T-helper 2 cell treated with Interferon-gamma antibody and Interleukin-4, amounts not matched to agents 5 μg/mL and 100 μg/mL, for 36 hours (primary cell): ENCODE measurements around the gene KRTAP10-5.
"Not testable (repeated sequence)": the region's sequence is repeated elsewhere in the genome, so short reads cannot be mapped to it uniquely, and the experiment has no call there.

Source experiments
- DNase-seq: peaks from one replicate; pipeline ENCODE4 v3.0.0; 2021; ENCODE audit warnings: low spot score
- H3K27ac Mint-ChIP-seq: one replicate; pipeline ENCODE4 v1.8.0; 2021; ENCODE audit warnings: mild to moderate bottlenecking, mixed read lengths
- H3K27me3 Mint-ChIP-seq: one replicate; pipeline ENCODE4 v1.8.0; 2021; ENCODE audit warnings: low read depth, mixed read lengths
- H3K36me3 Mint-ChIP-seq: one replicate; pipeline ENCODE4 v1.8.0; 2021; ENCODE audit warnings: low read depth, mixed read lengths
- H3K4me1 Mint-ChIP-seq: one replicate; pipeline ENCODE4 v1.8.0; 2021; ENCODE audit warnings: low read depth, mixed read lengths
- H3K4me3 Mint-ChIP-seq: one replicate; pipeline ENCODE4 v1.8.0; 2022; ENCODE audit warnings: mild to moderate bottlenecking, moderate library complexity, mixed read lengths
- H3K9me3 Mint-ChIP-seq: one replicate; pipeline ENCODE4 v1.8.0; 2021; ENCODE audit warnings: mixed read lengths

KRTAP10-5 gene

DNA sequence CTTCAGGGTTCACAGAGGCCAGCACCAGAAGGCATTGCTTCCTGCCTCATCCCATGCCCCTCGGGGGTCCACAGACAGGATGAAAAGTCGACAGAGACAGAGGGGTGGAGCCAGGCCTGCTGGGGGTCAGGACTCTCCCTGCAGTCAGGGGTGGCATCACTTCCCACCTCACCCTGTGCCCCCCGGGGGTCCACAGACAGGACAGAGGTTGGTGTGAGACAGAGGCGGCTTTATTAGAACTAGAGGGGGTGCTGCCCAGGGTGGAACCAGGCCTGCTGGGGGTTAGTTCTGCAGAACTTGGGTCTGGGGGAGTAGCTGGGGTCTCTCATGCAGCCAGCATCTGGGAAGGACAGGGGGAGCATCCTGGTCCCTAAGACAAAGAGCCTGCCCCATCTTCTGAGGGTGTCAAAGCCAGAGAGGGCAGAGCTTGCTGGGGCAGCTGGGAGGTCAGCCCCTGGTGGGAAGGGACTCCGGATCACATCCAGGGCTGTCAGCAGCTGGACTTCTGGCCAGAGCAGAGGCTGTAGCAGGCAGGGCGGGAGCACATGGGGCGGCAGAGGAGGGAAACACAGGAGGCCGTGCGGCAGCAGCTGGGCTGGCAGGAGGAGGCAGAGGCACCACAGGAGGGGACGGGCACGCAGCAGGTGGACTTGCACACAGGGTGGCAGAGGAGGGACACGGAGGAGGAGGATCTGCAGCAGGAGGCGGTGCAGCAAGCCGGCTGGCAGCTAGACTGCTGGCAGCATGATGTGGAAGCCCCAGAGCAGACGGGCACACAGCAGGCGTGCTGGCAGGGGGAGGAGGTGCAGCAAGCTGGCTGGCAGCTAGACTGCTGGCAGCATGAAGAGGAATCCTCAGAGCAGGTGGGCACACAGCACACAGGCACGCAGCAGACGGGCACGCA lies 10.7 kb upstream of the KRTAP10-5 start:
- not testable (repeated sequence) for DNase-seq

DNA sequence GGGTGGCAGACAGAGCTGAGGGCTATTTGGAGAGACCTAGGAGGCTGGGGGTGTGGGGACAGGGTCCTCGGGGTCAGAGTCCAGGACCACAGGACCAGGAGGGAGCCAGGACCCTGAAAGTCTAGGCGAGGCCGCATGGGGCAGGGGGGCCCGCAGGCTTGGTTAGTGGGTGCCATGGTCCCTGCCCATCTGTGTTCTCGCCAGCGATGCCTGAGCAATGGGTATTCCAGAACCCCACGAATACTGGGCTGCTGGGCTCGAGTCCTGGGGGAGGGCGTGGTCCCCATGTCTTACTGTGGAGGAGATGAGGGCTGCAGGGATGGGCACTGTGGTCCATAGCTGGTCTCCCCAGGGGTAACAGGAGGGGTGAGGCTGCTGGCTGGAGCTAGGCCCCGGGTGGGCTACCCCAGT lies 9.9 kb upstream of the KRTAP10-5 start:
- Mint-ChIP-seq H3K4me1 (no peaks in the 10 kb centered on the region), H3K4me3 (no peak overlapping the region), H3K9me3 (no peaks in the 10 kb centered on the region), H3K27ac (no peak overlapping the region), H3K36me3 (no peaks in the 10 kb centered on the region), H3K27me3 (peaks cover 24% of the 10 kb centered on the region)
- no peak for DNase-seq

More for the DNA sequence above, 10.7 kb upstream of the KRTAP10-5 start:
- not testable (repeated sequence) for H3K4me3 Mint-ChIP-seq, H3K4me1 Mint-ChIP-seq, H3K36me3 Mint-ChIP-seq, H3K9me3 Mint-ChIP-seq, H3K27ac Mint-ChIP-seq
- peaks cover 18% of the 10 kb centered on the region for H3K27me3 Mint-ChIP-seq

GRCh38 chr21:44589586-44590305 lies 9.3 kb upstream of the KRTAP10-5 start:
- Mint-ChIP-seq H3K4me3 (no peak overlapping the region), H3K36me3 (no peaks in the 10 kb centered on the region), H3K27me3 (peaks cover 27% of the 10 kb centered on the region), H3K9me3 (no peaks in the 10 kb centered on the region), H3K4me1 (no peaks in the 10 kb centered on the region), H3K27ac (no peak overlapping the region)
- DNase-seq = no peak

DNA sequence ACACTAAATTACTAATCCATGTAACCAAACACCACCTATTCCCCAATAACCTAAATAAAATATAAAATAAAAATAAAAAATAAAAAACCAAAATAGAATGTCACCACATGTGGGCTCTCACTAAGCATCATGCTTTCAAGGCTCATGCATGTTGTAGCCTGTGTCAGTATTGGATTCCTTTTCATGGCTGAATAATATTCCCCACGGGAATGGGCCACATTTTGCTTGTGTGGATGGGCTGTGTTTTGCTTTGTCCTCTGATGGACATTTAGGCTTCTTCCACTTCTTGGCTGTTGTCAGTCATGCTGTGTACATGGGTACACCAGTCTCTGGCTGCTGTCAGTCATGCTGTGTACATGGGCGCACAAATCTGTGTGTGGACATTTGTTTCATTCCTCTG lies 8.7 kb upstream of the KRTAP10-5 start:
- no peaks in the 10 kb centered on the region for H3K36me3 Mint-ChIP-seq
- H3K27me3 Mint-ChIP-seq = peaks cover 27% of the 10 kb centered on the region
- no peaks in the 10 kb centered on the region for H3K9me3 Mint-ChIP-seq
- H3K4me3 Mint-ChIP-seq = no peak overlapping the region
- H3K27ac Mint-ChIP-seq = no peak overlapping the region
- DNase-seq = no peak
- H3K4me1 Mint-ChIP-seq = peaks cover 2% of the 10 kb centered on the region

DNA sequence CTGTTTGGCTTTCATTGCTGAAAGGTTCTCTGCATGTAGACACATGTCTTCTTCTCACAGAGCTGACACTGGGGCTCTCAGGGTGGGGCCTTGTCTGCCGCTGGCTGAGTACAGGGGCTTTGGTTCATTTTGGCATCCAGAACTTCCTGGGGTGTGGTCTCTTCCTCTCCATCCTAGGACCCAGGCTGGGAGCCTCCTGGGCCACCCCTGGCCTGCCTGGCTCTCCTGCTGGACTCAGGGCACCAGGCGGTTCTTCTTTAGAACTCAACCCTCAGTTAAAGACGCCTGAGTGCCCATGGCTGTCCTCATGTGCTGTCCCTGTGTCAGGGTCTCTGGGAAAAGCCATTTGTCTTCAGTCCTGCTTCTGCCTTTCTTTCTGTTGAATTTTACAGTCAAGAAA lies 5.5 kb upstream of the KRTAP10-5 start:
- Mint-ChIP-seq H3K27me3 (peaks cover 27% of the 10 kb centered on the region), H3K9me3 (peaks cover 18% of the 10 kb centered on the region), H3K36me3 (peaks cover 1% of the 10 kb centered on the region), H3K27ac (no peak overlapping the region), H3K4me3 (no peak overlapping the region), H3K4me1 (peaks cover 5% of the 10 kb centered on the region)
- DNase-seq = no peak

DNA sequence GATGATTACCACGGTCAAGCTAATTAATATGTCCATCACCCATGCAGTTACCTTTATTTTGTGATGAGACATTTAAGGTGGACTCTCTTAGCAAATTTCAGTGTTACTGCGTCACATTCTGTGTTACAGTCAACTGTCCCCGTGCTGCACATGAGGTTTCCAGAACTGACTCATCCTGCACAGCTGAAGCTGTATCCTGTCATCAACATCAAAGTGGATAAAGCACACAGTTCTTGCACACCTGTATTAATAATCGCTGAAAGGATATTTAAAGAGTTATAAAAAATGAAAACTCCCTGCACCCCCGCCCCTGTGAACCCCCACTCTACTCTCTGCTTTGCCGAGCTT lies 3.4 kb upstream of the KRTAP10-5 start:
- Mint-ChIP-seq H3K4me1 (peaks cover 5% of the 10 kb centered on the region), H3K4me3 (no peak overlapping the region), H3K36me3 (peaks cover 1% of the 10 kb centered on the region), H3K27me3 (peaks cover 27% of the 10 kb centered on the region), H3K9me3 (peaks cover 31% of the 10 kb centered on the region), H3K27ac (no peak overlapping the region)
- no peak for DNase-seq

DNA sequence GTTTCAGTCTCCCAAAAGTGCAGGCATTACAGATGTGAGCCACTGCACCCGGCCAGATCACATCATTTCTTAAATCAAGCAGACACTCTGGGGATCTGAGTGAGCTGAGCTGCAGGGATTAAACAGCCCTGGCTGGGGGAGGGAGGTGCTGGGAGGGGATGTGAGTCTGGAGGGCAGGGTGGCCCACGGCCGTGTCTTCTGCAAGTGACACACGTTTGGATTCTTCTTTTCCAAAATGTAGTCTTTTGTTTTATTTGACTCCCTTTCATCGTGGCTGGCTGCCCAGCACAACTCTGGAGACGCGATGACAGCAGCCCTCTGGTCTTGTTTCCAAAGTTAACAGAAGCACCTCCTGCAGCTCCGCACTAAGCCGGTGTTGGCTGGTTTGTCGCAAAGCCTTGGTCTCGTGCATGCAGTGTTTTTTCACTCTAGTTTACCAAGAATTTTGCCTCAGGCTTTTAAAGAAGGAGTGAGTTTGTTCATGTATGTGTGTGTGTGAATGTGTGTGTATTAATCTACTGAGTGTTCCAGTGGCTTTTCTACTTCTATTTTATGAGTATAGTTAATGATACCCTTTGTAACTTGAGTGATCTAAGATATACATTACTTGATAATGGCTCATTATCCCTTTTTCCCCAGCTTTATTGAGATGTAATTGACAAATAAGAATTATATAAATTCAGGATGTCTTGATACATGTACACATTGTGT lies 2.8 kb upstream of the KRTAP10-5 start:
- Mint-ChIP-seq H3K4me1 (peaks cover 5% of the 10 kb centered on the region), H3K9me3 (peaks cover 32% of the 10 kb centered on the region), H3K36me3 (peaks cover 1% of the 10 kb centered on the region), H3K4me3 (no peak overlapping the region), H3K27me3 (peaks cover 27% of the 10 kb centered on the region), H3K27ac (no peak overlapping the region)
- DNase-seq = no peak

- Mint-ChIP-seq H3K27ac (no peak overlapping the region), H3K9me3 (peaks cover 44% of the 10 kb centered on the region), H3K4me1 (peaks cover 5% of the 10 kb centered on the region), H3K4me3 (no peak overlapping the region), H3K27me3 (peaks cover 17% of the 10 kb centered on the region), H3K36me3 (peaks cover 1% of the 10 kb centered on the region)
- DNase-seq = no peak
These were observed 1.7 kb upstream of the KRTAP10-5 start for GRCh38 chr21:44582055-44582454.

DNA sequence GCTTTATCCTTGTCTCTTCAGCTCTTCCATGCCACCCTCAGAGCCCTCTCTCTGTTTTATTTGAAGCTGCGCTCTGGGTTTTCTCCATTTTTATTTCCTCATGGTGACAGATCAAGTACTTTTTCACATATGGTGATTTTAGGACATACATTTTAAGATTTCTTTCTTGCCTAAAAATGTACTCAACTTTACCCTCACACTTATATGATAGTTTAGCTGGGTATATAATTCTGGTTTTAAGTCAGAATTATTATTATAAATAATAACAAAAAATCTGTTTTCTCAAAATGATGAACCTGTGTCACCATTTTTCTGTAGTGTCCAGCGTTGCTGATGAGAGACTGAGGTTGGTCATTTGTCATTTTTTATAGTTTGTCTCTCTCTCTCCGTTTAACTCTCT lies 754 bp upstream of the KRTAP10-5 start:
- peaks cover 5% of the 10 kb centered on the region for H3K4me1 Mint-ChIP-seq
- peaks cover 49% of the 10 kb centered on the region for H3K9me3 Mint-ChIP-seq
- DNase-seq = no peak
- H3K27me3 Mint-ChIP-seq = peaks cover 10% of the 10 kb centered on the region
- no peak overlapping the region for H3K27ac Mint-ChIP-seq
- H3K36me3 Mint-ChIP-seq = peaks cover 1% of the 10 kb centered on the region
- no peak overlapping the region for H3K4me3 Mint-ChIP-seq

GRCh38 chr21:44579833-44580144 lies 615 bp downstream of the KRTAP10-5 start:
- H3K9me3 Mint-ChIP-seq = peaks cover 49% of the 10 kb centered on the region
- H3K36me3 Mint-ChIP-seq = peaks cover 1% of the 10 kb centered on the region
- H3K27me3 Mint-ChIP-seq = no peaks in the 10 kb centered on the region
- peaks cover 5% of the 10 kb centered on the region for H3K4me1 Mint-ChIP-seq
- no peak overlapping the region for H3K4me3 Mint-ChIP-seq
- no peak overlapping the region for H3K27ac Mint-ChIP-seq
- no peak for DNase-seq

GRCh38 chr21:44579056-44579832 lies 1.2 kb downstream of the KRTAP10-5 start:
- H3K27ac Mint-ChIP-seq = no peak overlapping the region
- H3K9me3 Mint-ChIP-seq = peaks cover 49% of the 10 kb centered on the region
- H3K4me1 Mint-ChIP-seq = peaks cover 4% of the 10 kb centered on the region
- H3K4me3 Mint-ChIP-seq = no peak overlapping the region
- no peaks in the 10 kb centered on the region for H3K27me3 Mint-ChIP-seq
- DNase-seq = no peak
- peaks cover 1% of the 10 kb centered on the region for H3K36me3 Mint-ChIP-seq

DNA sequence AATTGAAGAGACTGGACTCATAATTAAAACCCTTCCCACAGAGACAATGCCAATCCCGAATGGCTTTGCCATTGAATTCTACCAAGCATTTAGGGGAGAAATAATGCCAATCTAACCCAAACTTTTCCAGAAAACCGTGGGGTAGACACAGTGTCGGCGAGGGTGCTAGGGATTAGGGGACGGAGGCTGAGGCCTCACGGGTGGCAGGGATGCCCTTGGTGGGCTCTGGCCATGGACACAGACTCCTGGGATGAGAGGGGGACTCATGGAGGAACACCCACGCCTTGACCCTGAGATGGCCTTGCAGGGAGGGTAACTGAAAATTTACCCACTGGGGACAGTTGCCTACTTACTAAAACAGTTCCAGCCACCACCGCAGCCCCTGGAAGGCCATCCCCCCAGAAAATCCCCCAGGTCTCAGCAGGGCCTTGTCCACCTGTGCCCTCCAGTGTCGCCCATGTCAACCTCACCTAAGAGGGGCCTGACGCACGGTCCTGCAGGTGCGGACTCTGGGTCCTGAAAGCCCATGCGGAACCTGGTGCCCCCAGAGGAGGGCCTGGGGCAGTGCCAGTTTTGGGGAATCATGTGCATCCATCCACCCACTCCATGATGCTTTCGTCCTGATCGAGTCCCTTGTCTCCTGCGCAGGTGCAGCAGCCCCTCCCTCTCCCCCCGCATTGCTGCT lies 1.9 kb downstream of the KRTAP10-5 start:
- Mint-ChIP-seq H3K4me1 (no peaks in the 10 kb centered on the region), H3K27me3 (no peaks in the 10 kb centered on the region)

GRCh38 chr21:44576025-44576420 lies 4.4 kb downstream of the KRTAP10-5 start:
- H3K9me3 Mint-ChIP-seq = peaks cover 33% of the 10 kb centered on the region
- DNase-seq = no peak
- no peak overlapping the region for H3K27ac Mint-ChIP-seq
- H3K36me3 Mint-ChIP-seq = peaks cover under 1% of the 10 kb centered on the region
- no peaks in the 10 kb centered on the region for H3K27me3 Mint-ChIP-seq
- H3K4me3 Mint-ChIP-seq = no peak overlapping the region
- H3K4me1 Mint-ChIP-seq = no peaks in the 10 kb centered on the region

More for the DNA sequence above, 1.9 kb downstream of the KRTAP10-5 start:
- Mint-ChIP-seq H3K9me3 (peaks cover 49% of the 10 kb centered on the region), H3K27ac (no peak overlapping the region), H3K36me3 (peaks cover 1% of the 10 kb centered on the region), H3K4me3 (no peak overlapping the region)
- DNase-seq = no peak
